Urinary bladder (tissue), 4 donors: ENCODE results near the gene EP400. TPM values are rescaled to one million over a fixed set of nuclear protein-coding genes. Genes with fewer than 3 reads are reported as not detected.

Source experiments
- DNase-seq: peaks from one replicate; pipeline ENCODE4 v3.0.0-alpha.2; 2015; ENCODE audit errors: extremely low spot score
- H3K27ac ChIP-seq: one replicate; pipeline ENCODE4 v1.5.1; 2013; ENCODE audit warnings: low read depth, mild to moderate bottlenecking, moderate library complexity
- H3K36me3 ChIP-seq: one replicate; pipeline ENCODE4 v1.6.1; 2013; ENCODE audit warnings: mild to moderate bottlenecking, moderate library complexity; ENCODE audit not compliant: insufficient read depth
- H3K4me1 ChIP-seq: one replicate; pipeline ENCODE4 v1.6.1; 2013; ENCODE audit warnings: mild to moderate bottlenecking, moderate library complexity; ENCODE audit not compliant: insufficient read depth
- H3K4me3 ChIP-seq: one replicate; pipeline ENCODE4 v1.5.1; 2013; ENCODE audit warnings: low read depth, low read length
- WGBS: extraction: QIAGEN DNeasy Blood & Tissue Kit; methylation state at CpG from one replicate; pipeline ENCODE4 v1.1.7; 2013; 5-methylcytosine and 5-hydroxymethylcytosine counted together
- polyA plus RNA-seq: library from polyadenylated mRNA; stranded (reverse); fragments of 200-250 nt; gene quantifications from one replicate; pipeline ENCODE4 v1.2.3, GENCODE V29; 2013
- total RNA-seq: library from RNA; depleted of rRNA; stranded (reverse); fragments of >200 nt; gene quantifications from one replicate; pipeline ENCODE4 v1.2.3, GENCODE V29; 2014
- donor health status: healthy with polysubstance abuse.
- donor health status: healthy.

Gene EP400
- total RNA-seq: 20.1 TPM
- polyA plus RNA-seq: 17.9 TPM

GRCh38 chr12:131949431-131950181, at the start of gene EP400:
EP400 (plus strand) TSS chr12:131949942; CDS start chr12:131960620, 10,678 bp downstream.
- Histone ChIP-seq H3K27ac (peak within 1 kb of the TSS; percentile 76), H3K4me3 (peak within 1 kb of the TSS; percentile 99), H3K4me1 (peaks cover 4% of the 10 kb centered on the region), H3K36me3 (no peaks in the 10 kb centered on the region)
- WGBS: 1% methylated on average over 97 of the region's 97 CpGs
- peak; percentile 86 for DNase-seq

- 86% methylated on average over 6 of the region's 6 CpGs for WGBS
- Histone ChIP-seq H3K36me3 (no peaks in the 10 kb centered on the region), H3K4me1 (no peaks in the 10 kb centered on the region), H3K4me3 (no peak overlapping the region), H3K27ac (no peak overlapping the region)
- DNase-seq: no peak
Measured at GRCh38 chr12:131900397-131900796, 49.3 kb upstream of the EP400 start.

GRCh38 chr12:131901431-131902331, 48.1 kb upstream of the EP400 start:
- 74% methylated on average over 30 of the region's 30 CpGs for WGBS
- Histone ChIP-seq H3K4me1 (no peaks in the 10 kb centered on the region), H3K36me3 (no peaks in the 10 kb centered on the region), H3K4me3 (no peak overlapping the region), H3K27ac (no peak overlapping the region)
- no peak for DNase-seq

GRCh38 chr12:131902332-131903241, 47.2 kb upstream of the EP400 start:
- WGBS: 77% methylated on average over 25 of the region's 25 CpGs
- DNase-seq: no peak
- Histone ChIP-seq H3K4me1 (no peaks in the 10 kb centered on the region), H3K36me3 (peaks cover 2% of the 10 kb centered on the region), H3K27ac (no peak overlapping the region), H3K4me3 (no peak overlapping the region)

- Histone ChIP-seq H3K27ac (no peak overlapping the region), H3K4me1 (no peaks in the 10 kb centered on the region), H3K4me3 (no peak overlapping the region), H3K36me3 (peaks cover 2% of the 10 kb centered on the region)
- 86% methylated on average over 13 of the region's 13 CpGs for whole genome bisulfite sequencing
- no peak for DNase-seq
Measured at GRCh38 chr12:131903270-131904255, 46.2 kb upstream of the EP400 start.

- DNase-seq: no peak
- WGBS: 95% methylated on average over 5 of the region's 5 CpGs
- H3K36me3 ChIP-seq: peaks cover 2% of the 10 kb centered on the region
- no peak overlapping the region for H3K27ac ChIP-seq
- no peaks in the 10 kb centered on the region for H3K4me1 ChIP-seq
- H3K4me3 ChIP-seq: no peak overlapping the region
Measured at GRCh38 chr12:131904346-131904745, 45.4 kb upstream of the EP400 start.

GRCh38 chr12:131905081-131905629, 44.6 kb upstream of the EP400 start:
- no peak overlapping the region for H3K4me3 ChIP-seq
- H3K27ac ChIP-seq: no peak overlapping the region
- no peaks in the 10 kb centered on the region for H3K4me1 ChIP-seq
- DNase-seq: no peak
- H3K36me3 ChIP-seq: peaks cover 2% of the 10 kb centered on the region
- WGBS: 83% methylated on average over 13 of the region's 13 CpGs

- H3K36me3 ChIP-seq: peaks cover 5% of the 10 kb centered on the region
- H3K4me3 ChIP-seq: no peak overlapping the region
- H3K27ac ChIP-seq: no peak overlapping the region
- H3K4me1 ChIP-seq: no peaks in the 10 kb centered on the region
- 93% methylated on average over 15 of the region's 15 CpGs for WGBS
- no peak for DNase-seq
Measured at GRCh38 chr12:131905630-131906091, 44.1 kb upstream of the EP400 start.

GRCh38 chr12:131907379-131908091, 42.2 kb upstream of the EP400 start:
- Histone ChIP-seq H3K4me1 (no peaks in the 10 kb centered on the region), H3K36me3 (peaks cover 12% of the 10 kb centered on the region)

GRCh38 chr12:131908092-131909080, 41.4 kb upstream of the EP400 start:
- DNase-seq: no peak
- H3K36me3 ChIP-seq: peaks cover 12% of the 10 kb centered on the region

More at GRCh38 chr12:131907379-131908091, 42.2 kb upstream of the EP400 start:
- H3K27ac ChIP-seq: no peak overlapping the region
- no peak for DNase-seq
- 90% methylated on average over 31 of the region's 31 CpGs for WGBS
- H3K4me3 ChIP-seq: no peak overlapping the region

More at GRCh38 chr12:131908092-131909080, 41.4 kb upstream of the EP400 start:
- 97% methylated on average over 96 of the region's 96 CpGs for WGBS
- no peaks in the 10 kb centered on the region for H3K4me1 ChIP-seq
- no peak overlapping the region for H3K27ac ChIP-seq
- no peak overlapping the region for H3K4me3 ChIP-seq
